Mesenchymal stem cell (in vitro differentiated cells and primary cell): ENCODE measurements around the gene JMY. TPM values are rescaled to one million over a fixed set of nuclear protein-coding genes. Genes with fewer than 3 reads are reported as not detected.

Experiments used
- DNase-seq: peaks from one replicate; pipeline ENCODE4 v3.0.0-alpha.2; 2013
- H2AFZ ChIP-seq: one replicate; pipeline ENCODE4 v1.6.1; 2013; ENCODE audit warnings: low read depth, mild to moderate bottlenecking, control low read depth, inconsistent platforms, low read length, moderate library complexity
- H2AK5ac ChIP-seq: 2 replicates; pipeline ENCODE4 v1.6.1; 2013; ENCODE audit warnings: low read length, moderate library complexity, mild to moderate bottlenecking, inconsistent platforms; ENCODE audit not compliant: severe bottlenecking
- H2BK120ac ChIP-seq: one replicate; pipeline ENCODE4 v1.6.1; 2013; ENCODE audit warnings: low read depth, mild to moderate bottlenecking, inconsistent platforms, low read length, moderate library complexity
- H2BK12ac ChIP-seq, 2 experiments: one replicate each; pipeline ENCODE4 v1.6.1; 2013; ENCODE audit warnings: inconsistent platforms in 2 of 2, low read length in 2 of 2, mild to moderate bottlenecking in 2 of 2, moderate library complexity in 2 of 2, control low read depth in 1 of 2
- H2BK15ac ChIP-seq: one replicate; pipeline ENCODE4 v1.6.1; 2013; ENCODE audit warnings: mild to moderate bottlenecking, low read depth, inconsistent platforms; ENCODE audit not compliant: poor library complexity, severe bottlenecking
- H2BK5ac ChIP-seq: 2 replicates; pipeline ENCODE4 v1.6.1; 2013; ENCODE audit warnings: low read depth, mild to moderate bottlenecking, low read length, control low read depth, inconsistent platforms; ENCODE audit not compliant: poor library complexity, severe bottlenecking
- H3K14ac ChIP-seq, 2 experiments: one replicate each; pipeline ENCODE4 v1.6.1; 2013; ENCODE audit warnings: inconsistent platforms in 2 of 2, low read length in 2 of 2, control low read depth in 1 of 2, mild to moderate bottlenecking in 1 of 2, moderate library complexity in 1 of 2
- H3K18ac ChIP-seq, 2 experiments: one replicate each; pipeline ENCODE4 v1.6.1; 2013; ENCODE audit warnings: inconsistent platforms in 2 of 2, low read length in 2 of 2, control low read depth in 1 of 2, low read depth in 1 of 2, mild to moderate bottlenecking in 1 of 2
- H3K23ac ChIP-seq, 2 experiments: one replicate each; pipeline ENCODE4 v1.6.1; 2013; ENCODE audit warnings: inconsistent platforms in 2 of 2, low read length in 2 of 2, mild to moderate bottlenecking in 2 of 2, moderate library complexity in 2 of 2, control low read depth in 1 of 2
- H3K27ac ChIP-seq: 2 replicates; pipeline ENCODE4 v1.5.1; 2013; ENCODE audit warnings: mild to moderate bottlenecking, moderate library complexity, low read length, control low read depth, inconsistent platforms; ENCODE audit not compliant: poor library complexity, severe bottlenecking
- H3K27me3 ChIP-seq, 2 experiments: 2 replicates each; pipeline versions ENCODE4 v1.6.1 to v1.7.0; 2013; ENCODE audit warnings: low read length in 2 of 2, mild to moderate bottlenecking in 2 of 2, moderate library complexity in 2 of 2, control low read depth in 1 of 2, inconsistent platforms in 1 of 2; ENCODE audit not compliant: control insufficient read depth in 1 of 2, insufficient read depth in 1 of 2
- H3K36me3 ChIP-seq, 2 experiments: 2 replicates each; pipeline versions ENCODE4 v1.6.1 to v1.7.0; 2013; ENCODE audit warnings: low read length in 2 of 2, control low read depth in 1 of 2, inconsistent platforms in 1 of 2, low read depth in 1 of 2, mild to moderate bottlenecking in 1 of 2; ENCODE audit not compliant: insufficient read depth in 2 of 2, control insufficient read depth in 1 of 2
- H3K4ac ChIP-seq, 2 experiments: one replicate each; pipeline ENCODE4 v1.6.1; 2013; ENCODE audit warnings: inconsistent platforms in 2 of 2, low read length in 2 of 2, mild to moderate bottlenecking in 2 of 2, moderate library complexity in 2 of 2, control low read depth in 1 of 2, low read depth in 1 of 2
- H3K4me1 ChIP-seq: 2 replicates; pipeline ENCODE4 v1.6.1; 2013; ENCODE audit warnings: low read depth, low read length, control low read depth; ENCODE audit not compliant: control insufficient read depth, insufficient read depth
- H3K4me2 ChIP-seq: 2 replicates; pipeline ENCODE4 v1.6.1; 2013; ENCODE audit warnings: low read length, mild to moderate bottlenecking, inconsistent platforms; ENCODE audit not compliant: poor library complexity, severe bottlenecking
- H3K4me3 ChIP-seq, 2 experiments: 2 replicates each; pipeline versions ENCODE4 v1.5.1 to v1.7.0; 2013; ENCODE audit warnings: low read length in 2 of 2, mild to moderate bottlenecking in 2 of 2, control low read depth in 1 of 2, low read depth in 1 of 2; ENCODE audit not compliant: insufficient read depth in 1 of 2
- H3K79me1 ChIP-seq: replicated peaks from 2 replicates; pipeline ENCODE4 v1.6.1; 2013; ENCODE audit warnings: mild to moderate bottlenecking, control low read depth, low read length, inconsistent platforms; ENCODE audit not compliant: poor library complexity, severe bottlenecking
- H3K9ac ChIP-seq: 2 replicates; pipeline ENCODE4 v1.7.0; 2013; ENCODE audit warnings: mild to moderate bottlenecking, low read length, moderate library complexity
- H3K9me3 ChIP-seq: 2 replicates; pipeline ENCODE4 v1.7.0; 2013; ENCODE audit warnings: mild to moderate bottlenecking, low read length; ENCODE audit not compliant: control insufficient read depth
- H4K8ac ChIP-seq: one replicate; pipeline ENCODE4 v1.6.1; 2013; ENCODE audit warnings: inconsistent platforms, mild to moderate bottlenecking, low read length, moderate library complexity
- H4K91ac ChIP-seq: one replicate; pipeline ENCODE4 v1.6.1; 2013; ENCODE audit warnings: mild to moderate bottlenecking, low read length, inconsistent platforms
- WGBS: methylation state at CpG from one replicate; pipeline ENCODE4 v1.1.7; 2013; ENCODE audit warnings: mixed read lengths; 5-methylcytosine and 5-hydroxymethylcytosine counted together
- polyA plus RNA-seq, 2 experiments: library from polyadenylated mRNA; stranded (reverse); fragments of 200-250 nt; gene quantifications; one replicate each; pipeline ENCODE4 v1.2.3, GENCODE V29; 2013

JMY gene
- polyA plus RNA-seq (2013, experiment 1 of 2) = 3.2 TPM
- 3.1 TPM for polyA plus RNA-seq (2013, experiment 2 of 2)

- Histone ChIP-seq H3K27me3 (no peaks in the 10 kb centered on the region), H3K18ac (peak within 1 kb of the TSS; percentile 77 to 79), H3K9ac (peak within 1 kb of the TSS; percentile 95), H2BK15ac (peak within 1 kb of the TSS; percentile 52), H3K14ac (peak within 1 kb of the TSS in 1 of 2 experiments; percentile 36), H3K4me1 (peaks cover 5% of the 10 kb centered on the region), H2AFZ (peak within 1 kb of the TSS; percentile 93), H2BK120ac (peak within 1 kb of the TSS; percentile 85), H3K9me3 (no peaks in the 10 kb centered on the region), H3K23ac (peak within 1 kb of the TSS in 1 of 2 experiments; percentile 73), H2BK5ac (no peak within 1 kb of the TSS), H2AK5ac (no peak within 1 kb of the TSS), H3K79me1 (peaks cover 13% of the 10 kb centered on the region), H4K8ac (peak within 1 kb of the TSS; percentile 89), H2BK12ac (no peak within 1 kb of the TSS), H3K4ac (peak within 1 kb of the TSS in 1 of 2 experiments; percentile 55), H4K91ac (peak within 1 kb of the TSS; percentile 15), H3K27ac (no peak within 1 kb of the TSS), H3K4me3 (peak within 1 kb of the TSS; percentile 86 to 95), H3K4me2 (peak within 1 kb of the TSS; percentile 98), H3K36me3 (no peaks in the 10 kb centered on the region)
- DNase-seq = peak; percentile 82
- under 1% methylated on average over 62 of the region's 83 CpGs for WGBS
These were observed at the start of gene JMY for GRCh38 chr5:79235634-79236361. JMY (plus strand) TSS chr5:79236131; CDS start chr5:79236651, 520 bp downstream.

- Histone ChIP-seq H3K4me1 (no peaks in the 10 kb centered on the region), H3K14ac (no peak overlapping the region), H3K79me1 (no peaks in the 10 kb centered on the region), H3K27me3 (no peaks in the 10 kb centered on the region), H2BK120ac (no peak overlapping the region), H3K9ac (no peak overlapping the region), H3K18ac (no peak overlapping the region), H2AFZ (no peak overlapping the region), H3K36me3 (no peaks in the 10 kb centered on the region), H3K4ac (no peak overlapping the region), H4K8ac (no peak overlapping the region), H2BK12ac (no peak overlapping the region), H4K91ac (no peak overlapping the region), H3K4me2 (no peak overlapping the region), H2BK15ac (no peak overlapping the region), H3K27ac (no peak overlapping the region), H2BK5ac (no peak overlapping the region), H3K9me3 (no peaks in the 10 kb centered on the region), H3K23ac (no peak overlapping the region), H3K4me3 (no peak overlapping the region), H2AK5ac (no peak overlapping the region)
- 43% methylated on average over 1 of the region's 1 CpG for WGBS
- DNase-seq = no peak
These were observed 49.5 kb upstream of the JMY start for GRCh38 chr5:79186455-79186854.

GRCh38 chr5:79189439-79190234, 46.3 kb upstream of the JMY start:
- H3K36me3 ChIP-seq = no peaks in the 10 kb centered on the region
- no peaks in the 10 kb centered on the region for H3K79me1 ChIP-seq
- H2BK5ac ChIP-seq = no peak overlapping the region
- no peaks in the 10 kb centered on the region for H3K9me3 ChIP-seq
- no peak overlapping the region for H3K9ac ChIP-seq
- no peak overlapping the region for H3K4me3 ChIP-seq
- H3K23ac ChIP-seq = no peak overlapping the region
- no peak overlapping the region for H2BK15ac ChIP-seq
- H4K8ac ChIP-seq = no peak overlapping the region
- H2BK12ac ChIP-seq = no peak overlapping the region
- no peak for DNase-seq
- H3K27ac ChIP-seq = no peak overlapping the region
- no peak overlapping the region for H3K14ac ChIP-seq
- no peaks in the 10 kb centered on the region for H3K4me1 ChIP-seq
- H2AFZ ChIP-seq = no peak overlapping the region
- no peak overlapping the region for H2AK5ac ChIP-seq
- H3K27me3 ChIP-seq = no peaks in the 10 kb centered on the region
- H2BK120ac ChIP-seq = no peak overlapping the region
- H4K91ac ChIP-seq = no peak overlapping the region
- 91% methylated on average over 5 of the region's 8 CpGs for WGBS
- H3K4me2 ChIP-seq = no peak overlapping the region
- H3K18ac ChIP-seq = no peak overlapping the region
- H3K4ac ChIP-seq = no peak overlapping the region

GRCh38 chr5:79190235-79190529, 45.7 kb upstream of the JMY start:
- Histone ChIP-seq H4K8ac (no peak overlapping the region), H2BK12ac (no peak overlapping the region)

More at GRCh38 chr5:79190235-79190529, 45.7 kb upstream of the JMY start:
- Histone ChIP-seq H2AFZ (no peak overlapping the region), H2BK120ac (no peak overlapping the region), H3K4ac (no peak overlapping the region), H3K4me2 (no peak overlapping the region), H3K79me1 (no peaks in the 10 kb centered on the region), H3K27me3 (no peaks in the 10 kb centered on the region), H3K9me3 (no peaks in the 10 kb centered on the region), H2BK5ac (no peak overlapping the region), H2AK5ac (no peak overlapping the region), H3K14ac (no peak overlapping the region), H3K4me1 (no peaks in the 10 kb centered on the region), H2BK15ac (no peak overlapping the region), H4K91ac (no peak overlapping the region), H3K27ac (no peak overlapping the region), H3K4me3 (no peak overlapping the region), H3K23ac (no peak overlapping the region), H3K36me3 (no peaks in the 10 kb centered on the region), H3K9ac (no peak overlapping the region), H3K18ac (no peak overlapping the region)
- WGBS = no CpG with 5 or more reads among the region's 2 CpGs
- no peak for DNase-seq
